GM12872 (cell line): Measurements from ENCODE around the gene ALDH3A2.
A peak's percentile ranks its signal among the peaks of the same experiment; 100 is the strongest.

Experiments used
- TF ChIP-seq, protein P1 (sequence below): IDR thresholded peaks from 3 replicates; pipeline ENCODE4 v1.5.1; 2011; ENCODE audit warnings: low read depth, mild to moderate bottlenecking, low read length, moderate library complexity; ENCODE audit not compliant: insufficient read depth

ALDH3A2 gene

GRCh38 chr17:19708431-19709175 is 60.1 kb downstream of the ALDH3A2 start:
- TF ChIP-seq, protein P1, sequence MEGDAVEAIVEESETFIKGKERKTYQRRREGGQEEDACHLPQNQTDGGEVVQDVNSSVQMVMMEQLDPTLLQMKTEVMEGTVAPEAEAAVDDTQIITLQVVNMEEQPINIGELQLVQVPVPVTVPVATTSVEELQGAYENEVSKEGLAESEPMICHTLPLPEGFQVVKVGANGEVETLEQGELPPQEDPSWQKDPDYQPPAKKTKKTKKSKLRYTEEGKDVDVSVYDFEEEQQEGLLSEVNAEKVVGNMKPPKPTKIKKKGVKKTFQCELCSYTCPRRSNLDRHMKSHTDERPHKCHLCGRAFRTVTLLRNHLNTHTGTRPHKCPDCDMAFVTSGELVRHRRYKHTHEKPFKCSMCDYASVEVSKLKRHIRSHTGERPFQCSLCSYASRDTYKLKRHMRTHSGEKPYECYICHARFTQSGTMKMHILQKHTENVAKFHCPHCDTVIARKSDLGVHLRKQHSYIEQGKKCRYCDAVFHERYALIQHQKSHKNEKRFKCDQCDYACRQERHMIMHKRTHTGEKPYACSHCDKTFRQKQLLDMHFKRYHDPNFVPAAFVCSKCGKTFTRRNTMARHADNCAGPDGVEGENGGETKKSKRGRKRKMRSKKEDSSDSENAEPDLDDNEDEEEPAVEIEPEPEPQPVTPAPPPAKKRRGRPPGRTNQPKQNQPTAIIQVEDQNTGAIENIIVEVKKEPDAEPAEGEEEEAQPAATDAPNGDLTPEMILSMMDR, result no peak

DNA sequence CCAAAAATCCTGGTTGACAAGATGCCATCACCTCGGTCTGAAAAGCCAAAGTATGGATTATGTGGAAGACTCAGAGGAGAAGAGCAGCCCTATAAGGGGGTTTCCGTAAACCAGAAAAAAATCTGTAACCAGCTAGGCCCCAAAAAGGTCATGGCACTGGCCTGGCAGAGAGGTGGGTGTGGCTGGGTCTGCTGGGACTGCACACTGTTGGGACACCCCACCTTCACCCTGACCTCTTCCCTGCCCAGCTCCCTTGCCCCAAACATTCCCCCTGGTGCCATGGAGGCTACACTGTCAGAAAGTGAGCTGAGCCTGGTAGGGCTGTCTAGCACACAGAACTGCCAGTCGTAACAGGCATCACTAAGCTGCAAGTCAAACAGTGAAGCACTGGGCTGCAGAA is 61.3 kb downstream of the ALDH3A2 start:
- TF ChIP-seq, protein P1, result no peak

- TF ChIP-seq, protein P1, result no peak
Observed at GRCh38 chr17:19712436-19713004, 64.0 kb downstream of the ALDH3A2 start.

DNA sequence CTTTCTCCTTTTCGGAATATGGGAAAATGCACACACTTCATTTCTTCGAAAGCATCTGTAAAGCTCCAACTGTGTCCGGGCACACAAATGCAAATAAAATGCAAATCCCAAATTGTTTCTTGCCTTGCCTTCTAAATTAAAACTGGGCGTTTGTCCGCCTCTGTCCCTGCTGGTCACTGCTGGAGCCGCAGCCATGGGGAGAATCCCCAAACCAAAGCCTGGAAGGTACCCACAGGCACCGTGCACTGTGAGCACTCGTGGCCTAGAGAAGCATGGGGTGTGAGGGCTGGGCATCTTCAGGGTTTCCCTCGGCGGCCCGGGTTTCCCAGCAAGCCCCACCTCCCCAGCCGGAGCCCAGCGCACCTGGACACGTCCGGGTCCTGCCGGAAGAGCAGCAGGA is 64.9 kb downstream of the ALDH3A2 start:
- TF ChIP-seq, protein P1, result 0 out of 3 replicates have a peak, but pooled peaks have one; percentile 18

GRCh38 chr17:19713901-19714361 is 65.4 kb downstream of the ALDH3A2 start:
- TF ChIP-seq, protein P1, result no peak

DNA sequence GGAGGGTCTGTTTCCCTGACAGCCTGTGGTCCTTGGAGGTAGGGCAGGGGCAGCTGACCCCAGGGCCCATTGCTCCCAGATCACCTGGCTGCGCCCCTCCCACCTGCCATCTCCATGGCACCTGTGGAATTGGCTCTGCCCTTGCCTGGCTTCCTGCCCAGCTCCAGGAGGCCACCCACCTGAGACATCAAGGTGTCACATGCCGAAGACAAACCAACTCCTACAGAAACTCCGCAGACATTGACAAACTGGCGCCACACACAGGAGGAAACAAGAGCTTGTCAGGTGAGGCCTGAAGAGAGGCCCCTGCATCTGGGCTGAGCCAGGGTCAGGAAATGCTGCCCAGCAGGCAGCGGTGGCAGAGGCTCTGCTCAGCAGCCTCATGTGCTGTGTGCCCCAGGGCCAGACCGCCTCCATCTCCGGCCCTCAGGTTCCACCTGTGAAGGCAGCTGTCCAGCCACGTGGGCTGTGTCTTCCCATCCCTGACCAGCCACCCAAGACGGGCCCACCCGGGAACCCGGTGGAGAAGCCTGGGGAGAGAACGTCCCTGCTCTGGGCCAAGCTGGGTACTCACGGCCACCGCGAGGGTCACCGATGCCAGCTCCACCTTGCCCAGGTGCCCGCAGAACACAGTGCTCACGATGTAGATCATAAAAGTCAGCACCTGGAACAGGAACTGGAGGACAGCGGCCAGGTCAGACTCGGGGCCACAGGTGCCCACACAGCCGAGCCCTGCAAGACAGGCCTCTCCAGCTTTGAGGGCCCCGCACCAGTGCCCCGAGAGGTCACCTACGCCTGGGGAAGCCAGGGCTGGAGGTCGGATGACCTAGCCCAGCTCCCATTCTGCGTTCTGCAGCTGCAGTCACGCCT is 66.2 kb downstream of the ALDH3A2 start:
- TF ChIP-seq, protein P1, result no peak
